HG03354 (cell line): ENCODE measurements around the gene TES.

Source experiments
- ATAC-seq: cut with Tn5 transposase; IDR thresholded peaks from one replicate; pipeline ENCODE4 v1.9.1; 2021; ENCODE audit warnings: mild to moderate bottlenecking; ENCODE audit not compliant: unreplicated experiment, poor library complexity, severe bottlenecking

The TES gene

GRCh38 chr7:116187400-116187799 is 22.9 kb upstream of the TES start:
- ATAC-seq = no peak

GRCh38 chr7:116193329-116194087 is 16.8 kb upstream of the TES start:
- ATAC-seq = no peak

GRCh38 chr7:116194115-116194514 is 16.2 kb upstream of the TES start:
- no peak for ATAC-seq

- no peak for ATAC-seq
These were observed 14.9 kb upstream of the TES start for GRCh38 chr7:116195451-116195850.

GRCh38 chr7:116196947-116197346 is 13.4 kb upstream of the TES start:
- no peak for ATAC-seq

- no peak for ATAC-seq
These were observed 13.0 kb upstream of the TES start for GRCh38 chr7:116197360-116197759.

GRCh38 chr7:116198748-116199410 is 11.5 kb upstream of the TES start:
- ATAC-seq = no peak

- ATAC-seq = no peak
These were observed 9.4 kb upstream of the TES start for GRCh38 chr7:116200963-116201362.

GRCh38 chr7:116206141-116206540 is 4.2 kb upstream of the TES start:
- no peak for ATAC-seq

- ATAC-seq = no peak
These were observed 1.4 kb upstream of the TES start for GRCh38 chr7:116208919-116209318.

GRCh38 chr7:116209561-116210070 is 723 bp upstream of the TES start:
- ATAC-seq = no peak

- ATAC-seq = peak; percentile 85
These were observed 920 bp downstream of the TES start for GRCh38 chr7:116211006-116211912.

GRCh38 chr7:116211913-116212596 is 1.7 kb downstream of the TES start:
- no peak for ATAC-seq

- ATAC-seq = no peak
These were observed 2.5 kb downstream of the TES start for GRCh38 chr7:116212869-116213268.

GRCh38 chr7:116213361-116214130 is 3.2 kb downstream of the TES start:
- ATAC-seq = no peak

GRCh38 chr7:116214921-116215320 is 4.6 kb downstream of the TES start:
- no peak for ATAC-seq

GRCh38 chr7:116215551-116215950 is 5.2 kb downstream of the TES start:
- no peak for ATAC-seq

GRCh38 chr7:116216956-116217571 is 6.7 kb downstream of the TES start:
- ATAC-seq = no peak
